ENCODE measurements around the gene DBI.
A peak's percentile ranks its signal among the peaks of the same experiment; 100 is the strongest.
"Not testable (repeated sequence)": the region's sequence is repeated elsewhere in the genome, so short reads cannot be mapped to it uniquely, and the experiment has no call there.

DBI gene

DNA sequence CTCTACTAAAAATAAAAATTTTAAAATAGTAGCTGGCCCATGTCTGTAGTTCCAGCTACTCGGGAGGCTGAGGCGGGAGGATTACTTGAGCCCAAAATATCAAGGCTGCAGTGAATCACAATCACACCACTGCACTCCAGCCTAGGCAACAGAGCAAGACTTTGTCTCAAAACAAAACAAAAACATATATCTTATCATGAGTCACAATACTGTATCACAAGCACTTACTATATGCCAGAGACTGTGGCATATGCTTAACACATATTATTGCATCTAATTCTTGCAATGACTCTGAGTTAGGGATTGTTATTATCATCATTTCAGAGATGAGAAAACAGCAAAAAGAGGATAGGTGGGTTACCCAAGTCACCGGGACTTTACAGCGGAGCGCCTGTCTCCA is 35.3 kb downstream of the DBI start:
- no peak for DNase-seq (ENCODE audit: low spot score)

DNA sequence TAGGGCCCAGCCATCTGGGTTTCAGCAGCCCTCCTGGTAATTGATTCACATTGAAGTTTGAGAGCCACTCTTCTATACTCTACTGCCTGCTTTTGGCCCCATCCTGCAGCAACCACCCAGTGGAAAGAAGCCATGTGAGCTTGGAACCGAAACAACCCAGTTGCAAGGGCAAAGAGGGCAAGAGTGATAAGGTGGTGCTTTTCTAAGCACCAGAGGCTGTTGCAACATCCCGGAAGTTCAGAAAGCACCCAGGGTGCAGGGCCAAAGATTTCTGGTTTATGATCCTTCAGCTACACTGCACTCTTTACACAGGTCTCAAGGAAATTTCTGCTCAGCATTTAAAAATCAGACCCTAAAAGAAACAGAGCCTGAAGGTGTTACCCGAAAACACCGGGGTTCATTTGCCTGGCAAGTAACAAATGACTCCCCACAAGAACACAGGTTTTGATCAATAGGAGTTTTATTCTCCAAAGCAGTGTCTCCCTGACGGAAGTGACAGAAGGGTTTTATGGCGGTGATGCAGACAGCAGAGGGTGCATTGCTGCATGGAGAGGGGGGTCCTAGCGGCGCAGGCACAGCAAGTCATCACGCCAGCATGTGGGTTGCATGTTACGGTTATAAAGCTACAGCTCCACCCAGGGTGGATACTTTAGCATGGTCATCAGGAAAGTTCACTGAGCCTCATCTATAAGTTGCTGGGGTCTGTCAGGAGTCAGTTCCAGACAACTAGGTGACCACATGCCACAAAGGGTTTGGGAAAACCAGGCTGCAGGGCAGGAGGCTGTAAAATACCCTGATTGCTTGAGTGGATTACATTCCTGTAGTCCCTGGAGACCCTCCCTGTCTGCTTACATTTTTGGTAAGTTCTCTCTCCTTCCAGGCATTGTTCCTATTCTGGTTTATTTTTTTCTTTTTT is 36.1 kb downstream of the DBI start:
- DNase-seq (ENCODE audit: low spot score) = no peak

DNA sequence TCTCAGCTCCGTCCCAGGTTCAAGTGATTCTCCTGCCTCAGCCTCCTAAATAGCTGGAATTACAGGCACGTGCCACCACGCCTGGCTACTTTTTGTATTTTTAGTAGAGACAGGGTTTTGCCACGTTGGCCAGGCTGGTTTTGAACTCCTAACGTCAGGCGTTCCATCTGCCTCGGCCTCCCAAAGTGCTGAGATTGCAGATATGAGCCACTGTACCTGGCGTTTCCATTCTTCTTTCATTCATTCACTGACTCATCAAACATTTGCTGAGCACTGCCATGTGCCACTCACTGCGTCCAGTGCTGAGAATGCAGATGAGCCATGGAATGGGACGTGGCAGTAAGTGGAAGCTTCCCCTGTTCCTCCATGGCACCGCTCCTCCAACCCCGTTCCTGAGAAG is 36.8 kb downstream of the DBI start:
- DNase-seq (ENCODE audit: low spot score) = not testable (repeated sequence)

DNA sequence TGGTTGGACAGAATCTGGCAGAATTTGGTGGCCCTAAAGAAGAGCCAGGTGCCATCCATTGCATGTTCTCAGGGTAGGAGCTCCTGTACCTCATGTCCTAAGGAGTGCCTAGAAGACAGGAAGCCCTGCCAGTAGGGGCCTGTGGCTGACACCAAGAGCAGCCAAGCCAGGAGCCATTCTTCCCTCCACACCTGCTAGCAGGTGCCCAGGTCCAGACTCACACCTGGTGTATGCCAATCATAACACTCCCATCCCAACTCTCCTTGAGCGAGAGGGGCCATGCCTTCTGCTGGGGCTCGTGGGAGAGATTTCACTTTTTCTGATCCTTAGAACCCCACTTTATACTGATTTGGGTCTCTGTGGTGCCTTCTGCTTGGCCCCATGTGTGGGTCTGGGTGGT is 38.4 kb downstream of the DBI start:
- no peak for DNase-seq (ENCODE audit: low spot score)

DNA sequence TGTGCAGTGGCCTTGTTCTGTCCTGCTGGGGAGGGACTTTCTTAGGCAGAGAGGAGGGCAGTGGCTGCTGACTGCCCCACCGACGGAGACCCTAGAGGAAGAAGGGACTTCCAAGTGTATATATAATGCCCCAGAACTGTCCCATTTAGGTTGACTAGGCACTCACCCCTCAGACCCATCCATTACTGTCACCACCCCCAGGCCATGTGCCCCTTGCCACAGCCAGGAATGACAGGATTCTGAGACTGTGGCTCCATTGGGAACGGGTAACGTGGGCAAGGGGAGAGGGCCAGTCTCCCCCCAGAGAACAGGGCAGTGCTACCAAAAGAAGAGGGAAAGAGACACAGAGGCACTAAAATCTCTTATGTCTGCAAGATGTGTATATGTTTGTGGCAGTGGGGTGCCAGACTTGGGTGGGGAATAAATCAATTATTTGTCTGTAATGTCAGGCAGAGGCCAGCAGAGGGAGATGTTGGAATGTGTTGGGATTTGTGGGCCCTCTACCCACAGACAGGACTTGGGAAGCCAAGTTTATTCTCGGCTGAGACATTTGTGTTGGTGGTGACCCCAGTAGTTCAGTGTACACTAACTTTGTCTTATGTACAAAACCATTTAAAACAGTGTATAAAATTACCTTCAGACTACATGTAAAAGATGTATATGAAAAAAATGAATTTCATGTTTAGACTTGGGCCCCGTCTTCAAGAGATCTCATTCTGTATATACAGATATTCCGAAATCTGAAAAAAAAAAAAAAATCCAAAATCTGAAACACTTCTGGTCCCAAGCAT is 40.8 kb downstream of the DBI start:
- DNase-seq (ENCODE audit: low spot score) = peak; percentile 74

DNA sequence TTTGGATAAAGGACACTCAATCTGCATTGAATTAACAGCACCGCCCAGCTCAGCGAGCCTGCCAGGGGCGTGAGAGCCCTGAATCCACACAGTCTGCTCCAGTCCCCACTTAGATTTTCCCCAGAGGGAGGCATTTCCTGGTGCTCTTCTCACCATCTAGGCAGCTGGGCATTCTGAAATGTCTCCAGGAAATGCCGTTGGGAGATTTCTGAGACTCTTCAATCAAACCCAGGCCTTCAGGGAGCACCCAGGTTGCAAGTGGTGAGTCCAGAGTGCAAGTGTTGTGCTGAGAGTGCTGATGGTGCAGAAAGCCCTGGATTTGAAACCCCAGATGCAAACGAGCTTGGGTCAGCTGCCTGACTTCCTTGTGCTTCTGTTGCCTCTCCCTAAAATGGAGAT is 41.4 kb downstream of the DBI start:
- DNase-seq (ENCODE audit: low spot score) = no peak

DNA sequence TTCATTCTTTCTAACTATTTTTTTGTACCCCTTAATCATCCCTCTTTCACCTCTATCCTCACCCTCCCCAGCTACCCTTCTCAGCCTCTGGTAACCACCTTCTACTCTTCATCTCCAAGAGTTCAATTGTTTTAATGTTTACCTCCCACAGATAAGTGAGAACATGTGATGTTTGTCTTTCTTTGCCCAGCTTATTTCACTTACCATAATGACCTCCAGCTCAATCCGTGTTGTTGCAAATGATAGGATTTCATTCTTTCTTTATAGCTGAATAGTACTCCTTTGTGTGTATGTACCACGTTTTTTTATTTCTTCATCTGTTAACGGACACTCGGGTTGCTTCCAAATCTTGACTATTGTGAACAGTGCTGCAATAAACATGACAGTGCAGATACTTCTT is 42.7 kb downstream of the DBI start:
- DNase-seq (ENCODE audit: low spot score) = no peak

DNA sequence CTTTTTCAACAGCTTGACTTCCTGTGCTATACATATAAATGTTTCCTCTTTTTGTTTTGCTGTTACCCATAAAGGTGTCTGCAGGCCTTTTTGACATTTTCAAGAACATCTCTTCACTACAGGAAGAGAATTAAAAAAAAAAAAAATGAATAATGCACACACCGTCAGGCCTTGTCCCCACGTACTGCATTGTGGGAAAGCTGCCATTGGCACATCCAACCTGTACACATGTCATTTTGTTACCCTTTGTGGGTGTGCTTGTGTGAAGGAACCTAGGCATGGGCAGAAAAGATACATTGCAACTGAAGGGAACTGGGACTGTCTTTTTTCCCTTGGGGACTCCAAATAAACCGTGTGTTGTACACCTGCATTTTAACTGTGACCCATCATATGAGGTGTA is 48.1 kb downstream of the DBI start:
- no peak for DNase-seq (ENCODE audit: low spot score)

DNA sequence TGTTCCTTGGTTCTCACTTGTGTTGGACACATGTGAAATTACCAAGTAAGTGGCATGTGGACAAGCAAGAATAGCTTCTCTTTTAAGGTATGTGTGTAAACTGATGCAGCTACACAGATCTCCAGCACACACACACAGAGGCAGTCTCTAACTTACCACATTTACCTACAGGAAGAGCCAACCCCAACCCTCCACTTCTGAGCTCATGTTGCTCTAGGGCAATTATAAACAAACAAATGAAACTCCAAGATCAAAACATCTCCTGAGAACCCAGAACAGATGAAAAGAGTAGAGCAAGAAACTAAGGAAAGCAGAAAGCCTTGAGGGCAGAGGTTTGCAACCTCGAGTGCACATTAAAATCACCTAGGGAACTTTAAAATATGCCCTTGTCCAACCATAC is 48.9 kb downstream of the DBI start:
- DNase-seq (ENCODE audit: low spot score) = no peak

DNA sequence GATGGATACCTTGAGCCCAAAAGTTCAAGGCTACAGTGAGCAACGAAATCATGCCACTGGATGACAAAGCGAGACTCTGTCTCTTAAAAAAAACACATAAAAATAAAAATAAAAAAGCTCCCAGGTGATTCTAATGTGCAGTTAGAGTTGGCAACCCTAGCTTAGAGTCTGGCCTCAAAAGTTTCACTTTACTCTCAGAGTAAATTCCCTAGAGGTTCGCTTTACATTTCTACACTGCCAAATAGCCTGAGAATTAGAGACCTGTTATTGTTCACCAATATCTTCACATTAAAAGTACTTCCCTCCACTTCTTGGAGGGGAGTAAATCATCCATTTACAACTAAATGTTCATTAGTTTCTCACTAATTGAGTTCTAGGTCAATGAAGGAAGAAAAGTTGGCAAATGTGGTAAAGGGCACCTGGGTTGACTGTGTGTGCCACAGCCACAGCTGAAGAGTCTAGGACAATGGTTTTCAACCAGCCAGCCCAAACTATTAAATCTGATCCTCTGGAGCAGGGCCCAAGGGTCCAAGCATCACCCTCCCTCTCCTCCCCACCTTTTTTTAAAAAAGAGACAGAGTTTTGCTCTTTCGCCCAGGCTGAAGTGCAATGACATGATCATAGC is 49.6 kb downstream of the DBI start:
- DNase-seq (ENCODE audit: low spot score) = no peak

DNA sequence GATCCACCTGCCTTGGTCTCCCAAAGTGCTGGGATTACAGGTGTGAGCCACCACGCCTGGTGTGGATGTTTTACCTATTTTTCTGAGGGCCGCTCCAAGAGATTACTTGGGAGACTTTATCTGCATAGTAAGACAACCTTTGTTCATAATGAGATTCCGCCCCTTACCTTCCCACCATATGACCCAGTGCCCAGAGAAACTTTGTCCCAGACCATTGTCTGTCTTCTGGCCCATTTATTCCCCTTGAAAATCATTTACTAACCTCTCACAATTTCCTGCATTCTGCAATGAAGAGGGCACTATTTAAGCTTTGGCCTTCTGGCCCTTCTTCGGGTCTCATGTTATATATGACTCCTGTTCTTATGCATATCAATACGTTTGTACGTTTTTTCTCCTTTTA is 51.1 kb downstream of the DBI start:
- DNase-seq (ENCODE audit: low spot score) = no peak

DNA sequence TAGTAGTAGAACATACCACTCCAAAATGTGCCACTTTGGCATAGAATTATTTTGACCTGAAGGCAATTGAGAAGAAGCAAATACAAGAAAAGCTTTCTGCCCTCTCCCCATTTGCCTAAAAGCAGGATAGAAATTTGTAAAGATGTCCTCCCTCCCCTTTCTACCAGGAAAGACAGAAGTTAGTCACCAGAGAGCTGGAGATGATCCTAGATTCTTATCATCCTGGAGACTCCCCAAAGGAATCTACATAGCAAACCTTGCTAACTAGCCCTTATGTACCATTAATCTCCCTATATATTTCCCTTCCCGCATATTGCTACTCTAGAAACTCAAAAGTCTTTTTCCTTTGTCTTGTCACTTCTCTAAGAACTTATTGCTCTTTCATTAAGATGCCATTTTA is 52.3 kb downstream of the DBI start:
- DNase-seq (ENCODE audit: low spot score) = no peak

DNA sequence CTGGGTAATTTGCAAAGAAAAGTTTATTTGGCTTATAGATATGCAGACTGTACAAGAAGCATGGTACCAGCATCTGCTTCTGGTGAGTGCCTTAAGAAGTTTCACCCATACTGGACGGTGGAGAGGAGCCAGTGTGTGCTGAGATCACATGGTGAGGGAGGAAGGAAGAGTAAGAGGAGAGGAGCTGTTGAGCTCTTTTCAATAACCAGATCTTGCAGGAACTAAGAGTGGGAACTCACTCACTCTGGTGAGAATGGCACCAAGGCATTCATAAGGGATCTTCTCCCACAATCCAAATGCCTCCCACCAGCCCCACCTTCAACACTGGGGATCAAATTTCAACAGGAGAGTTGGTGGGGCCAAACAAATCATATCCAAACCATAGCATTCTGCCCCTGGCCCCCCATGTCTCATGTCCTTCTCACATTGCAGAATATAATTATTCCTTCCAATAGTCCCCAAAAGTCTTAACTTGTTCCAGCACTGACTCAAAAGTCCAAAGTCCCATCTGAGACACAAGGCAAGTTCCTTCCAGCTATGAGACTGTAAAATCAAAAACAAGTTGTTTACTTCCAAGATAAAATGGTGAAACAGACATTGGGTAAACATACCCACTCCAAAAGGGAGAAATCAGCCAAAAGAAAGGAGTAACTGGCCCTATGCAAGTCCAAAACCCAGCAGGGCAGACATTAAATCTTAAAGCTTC is 53.2 kb downstream of the DBI start:
- DNase-seq (ENCODE audit: low spot score) = no peak

DNA sequence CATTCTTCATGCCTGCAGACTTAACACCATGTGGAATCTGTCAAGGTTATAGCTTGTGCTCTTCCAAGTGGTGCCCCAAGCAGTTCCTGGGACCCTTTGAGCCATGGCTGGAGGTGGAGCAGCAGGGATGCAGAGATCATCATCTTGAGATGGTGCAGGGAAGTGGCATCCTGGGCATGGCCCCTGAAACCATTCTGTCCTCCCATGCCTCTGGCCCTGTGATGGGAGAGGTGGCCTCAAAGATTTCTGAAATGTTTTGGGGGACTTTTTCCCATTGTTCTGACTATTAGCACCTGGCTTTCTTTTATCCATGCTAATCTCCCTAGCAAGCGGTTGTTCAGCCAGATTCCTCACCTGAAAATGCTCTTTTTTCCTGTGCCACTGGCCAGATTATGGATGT is 54.5 kb downstream of the DBI start:
- DNase-seq (ENCODE audit: low spot score) = no peak

DNA sequence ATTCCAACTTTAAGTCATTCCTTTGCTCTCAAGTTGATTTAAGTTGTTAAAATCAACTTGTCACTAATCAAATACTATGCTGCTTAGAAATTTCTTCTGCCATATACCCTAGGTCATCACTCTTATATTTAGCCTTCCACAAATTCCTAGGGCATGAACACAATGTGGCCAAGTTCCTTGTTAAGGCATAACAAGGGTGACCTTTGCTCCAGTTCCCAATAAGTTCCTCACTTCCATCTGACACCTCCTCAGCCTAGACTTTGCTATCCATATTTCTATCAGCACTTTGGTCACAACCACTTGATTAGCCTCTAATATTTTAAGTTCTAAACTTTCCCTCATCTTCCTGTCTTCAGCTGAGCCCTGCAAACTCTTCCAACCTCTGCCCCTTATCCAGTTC is 55.0 kb downstream of the DBI start:
- DNase-seq (ENCODE audit: low spot score) = no peak

All from NAMALWA (cell line).